Stimulated activated CD4-positive, alpha-beta T cell treated with anti-CD3 and anti-CD28 coated beads, Interleukin-1b, Interleukin-23, amount 100 ng/mL, for 4 hours (primary cell): ENCODE measurements around the gene PCED1B.
"Not testable (repeated sequence)": the region's sequence is repeated elsewhere in the genome, so short reads cannot be mapped to it uniquely, and the experiment has no call there.

Source experiments
- DNase-seq, 2 donors: peaks; one replicate each; pipeline ENCODE4 v3.0.0-alpha.2; 2020; ENCODE audit warnings: low read depth in 2 of 2

The PCED1B gene

DNA sequence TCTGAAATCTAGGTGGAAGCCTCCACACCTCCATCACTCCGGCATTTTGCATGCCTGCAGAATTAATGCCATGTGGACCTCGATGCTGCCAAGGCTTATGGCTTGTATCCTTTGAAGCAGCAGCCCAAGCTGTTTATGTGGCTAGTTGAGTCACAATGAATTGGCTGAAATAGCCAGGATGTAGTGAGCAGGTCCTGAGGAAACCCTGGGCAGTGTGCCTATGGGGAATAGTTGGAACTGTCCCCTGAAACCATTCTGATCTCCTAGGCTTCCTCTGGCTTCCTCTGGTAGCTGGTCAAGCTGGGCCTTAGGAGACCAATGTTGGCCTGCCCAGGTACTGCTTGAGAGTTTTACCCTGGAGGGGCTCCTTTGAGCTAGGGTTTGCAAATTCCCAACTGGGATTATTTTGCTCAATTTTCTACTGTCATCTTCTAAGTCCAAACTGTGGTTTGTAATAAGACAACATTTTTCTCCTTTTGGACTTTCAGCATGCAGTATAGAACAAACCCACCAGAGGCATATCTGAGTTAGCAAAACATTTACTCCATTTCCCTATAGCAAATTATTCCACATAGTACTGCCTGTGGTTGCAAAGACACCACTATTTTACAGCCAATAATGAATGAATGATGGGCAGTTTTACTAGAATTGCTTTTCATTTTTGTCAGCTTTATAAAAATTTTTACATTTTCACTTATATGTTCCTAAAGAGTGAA, 85.5 kb downstream of the PCED1B start:
- no peak for DNase-seq

- DNase-seq: no peak
Measured at GRCh38 chr12:47165934-47166333, 86.5 kb downstream of the PCED1B start.

GRCh38 chr12:47166365-47166764, 86.9 kb downstream of the PCED1B start:
- DNase-seq: no peak

- not testable (repeated sequence) for DNase-seq
Measured at GRCh38 chr12:47170281-47170680, 90.9 kb downstream of the PCED1B start.

DNA sequence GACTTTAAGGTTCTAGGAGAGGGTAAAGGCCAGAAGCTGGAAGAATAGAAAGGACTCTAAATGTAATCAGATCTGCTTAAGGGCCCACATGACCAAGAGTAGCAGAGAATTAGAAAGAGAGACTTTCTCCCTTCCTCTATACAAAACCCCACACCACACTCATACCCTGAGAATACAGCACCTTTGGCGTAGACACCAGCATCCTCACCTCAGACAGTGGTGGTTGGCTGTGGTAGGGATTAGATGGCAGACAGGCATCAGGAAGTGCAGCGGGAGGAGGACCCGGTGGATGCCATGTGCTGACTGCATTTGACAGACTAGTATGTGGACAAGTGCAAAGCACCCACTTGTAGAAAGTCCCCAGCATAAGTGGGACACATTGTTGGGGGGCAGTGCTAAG, 98.6 kb downstream of the PCED1B start:
- no peak for DNase-seq

- DNase-seq: not testable (repeated sequence)
Measured at GRCh38 chr12:47182164-47182938, 102.9 kb downstream of the PCED1B start.

DNA sequence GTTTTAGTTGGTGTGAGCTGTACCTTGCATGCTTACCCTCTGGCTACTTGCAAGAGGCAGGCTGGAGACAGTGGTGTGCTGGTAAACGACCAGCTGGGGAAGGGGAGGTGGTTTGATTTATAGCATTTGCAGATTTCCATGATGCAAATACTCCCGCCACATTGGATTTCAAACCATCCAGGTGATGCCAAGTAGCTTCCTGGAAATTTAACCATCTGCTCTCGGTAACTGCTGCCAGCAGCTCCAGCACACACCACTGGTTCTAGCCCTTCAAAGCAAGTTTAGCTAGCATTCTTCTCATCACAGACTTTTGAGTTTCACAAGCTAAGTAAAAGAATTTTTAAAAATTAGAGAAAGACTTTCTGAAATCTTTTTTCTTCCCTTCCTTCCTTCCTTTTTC, 104.8 kb downstream of the PCED1B start:
- no peak for DNase-seq

DNA sequence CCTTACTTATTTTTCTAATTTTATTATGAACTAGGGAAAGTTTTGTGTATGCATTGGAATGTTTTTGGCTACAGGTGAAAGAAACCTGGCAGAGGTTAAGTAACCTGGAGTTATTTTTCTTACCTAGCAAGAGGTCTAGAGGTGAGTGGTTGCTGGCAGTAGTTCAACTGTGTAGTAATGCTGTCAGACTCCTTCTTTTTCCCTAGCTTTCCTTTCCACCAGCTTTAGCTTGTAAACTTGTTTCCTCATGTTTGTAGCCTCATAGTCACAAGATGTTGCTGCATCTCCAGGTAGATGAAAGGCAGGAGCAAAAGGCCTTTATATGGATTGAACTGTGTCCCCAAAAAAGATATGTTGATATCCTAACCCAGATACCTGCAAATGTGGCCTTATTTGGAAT, 105.4 kb downstream of the PCED1B start:
- no peak for DNase-seq

GRCh38 chr12:47186246-47186645, 106.8 kb downstream of the PCED1B start:
- no peak for DNase-seq

- DNase-seq: no peak
Measured at GRCh38 chr12:47188576-47189441, 109.4 kb downstream of the PCED1B start.

DNA sequence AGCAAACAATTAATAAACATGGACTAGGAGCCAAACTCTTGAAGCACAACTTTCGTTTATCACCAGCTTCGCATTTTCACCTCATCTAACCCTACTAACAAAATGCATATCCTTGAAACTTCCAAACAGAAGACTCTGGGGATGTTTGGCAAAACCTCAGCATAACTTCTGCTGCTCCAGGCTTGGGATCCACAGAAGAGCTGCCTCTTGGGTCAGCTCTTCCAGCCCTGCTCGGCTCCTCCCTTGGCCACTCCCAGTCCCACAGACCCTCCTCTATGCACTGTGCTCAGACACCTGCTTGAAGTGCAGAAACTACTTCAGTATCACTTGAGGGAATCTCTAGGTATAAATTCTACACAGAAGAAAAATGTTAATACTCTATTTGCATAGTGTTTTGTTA, 110.3 kb downstream of the PCED1B start:
- no peak for DNase-seq

- DNase-seq: no peak
Measured at GRCh38 chr12:47190271-47190750, 110.9 kb downstream of the PCED1B start.

- DNase-seq: no peak
Measured at GRCh38 chr12:47190905-47191304, 111.5 kb downstream of the PCED1B start.

- no peak for DNase-seq
Measured at GRCh38 chr12:47192051-47192450, 112.6 kb downstream of the PCED1B start.

DNA sequence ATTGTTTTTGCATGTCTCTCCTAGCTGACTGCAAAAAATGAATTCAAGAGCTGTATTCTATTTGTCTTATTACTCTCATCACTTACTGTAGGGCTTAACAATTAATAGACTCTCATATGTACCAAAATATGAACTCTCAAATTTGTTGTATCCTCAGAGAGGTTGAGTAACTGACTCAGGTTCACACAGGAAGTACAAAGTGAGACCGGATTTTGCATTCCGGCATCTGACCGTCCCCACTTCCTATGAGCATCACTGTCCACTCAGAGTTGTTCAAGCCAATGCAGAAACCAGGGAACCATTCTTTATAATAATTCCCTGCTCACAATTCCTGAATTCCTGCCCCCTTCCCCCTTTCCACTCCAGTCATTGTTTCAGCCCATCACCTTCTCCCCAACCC, 113.6 kb downstream of the PCED1B start:
- no peak for DNase-seq

DNA sequence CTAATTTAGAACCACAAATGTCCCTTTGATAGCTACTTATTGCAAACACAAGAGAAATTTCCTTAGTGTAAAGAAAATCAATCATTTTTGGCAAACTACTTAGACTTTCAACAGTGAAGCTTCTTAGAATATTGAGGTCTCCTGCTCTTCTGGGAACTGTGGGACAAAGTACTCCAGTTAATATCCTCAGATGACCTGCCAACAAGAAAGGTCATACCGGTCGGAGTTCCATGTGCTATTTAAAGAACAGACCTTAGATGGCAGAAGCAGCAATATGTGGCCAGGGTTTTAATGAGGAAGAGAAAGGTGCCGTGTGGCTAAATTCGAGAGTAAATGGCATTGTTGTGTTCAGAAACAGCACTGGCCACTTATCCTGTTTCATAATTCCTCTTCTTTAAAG, 115.1 kb downstream of the PCED1B start:
- DNase-seq: no peak

DNA sequence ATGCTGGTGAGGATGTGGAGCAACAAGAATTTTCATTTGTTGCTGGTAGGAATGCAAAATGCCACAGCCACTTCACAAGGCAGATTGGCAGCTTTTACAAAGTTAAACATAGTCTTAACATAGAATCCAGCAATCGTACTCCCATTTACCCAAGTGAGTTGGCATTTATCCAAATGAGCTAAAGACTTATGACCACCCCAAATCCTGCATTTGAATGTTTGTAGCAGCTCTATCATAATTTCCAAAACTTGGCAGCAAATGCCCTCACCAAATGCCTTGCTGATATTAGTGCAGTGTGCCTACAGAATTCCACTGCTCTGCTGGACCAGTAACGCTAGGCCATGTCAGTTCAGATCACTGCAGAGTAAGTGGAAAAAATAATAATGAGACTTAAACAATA, 121.0 kb downstream of the PCED1B start:
- no peak for DNase-seq

- DNase-seq: not testable (repeated sequence)
Measured at GRCh38 chr12:47201190-47201589, 121.8 kb downstream of the PCED1B start.

DNA sequence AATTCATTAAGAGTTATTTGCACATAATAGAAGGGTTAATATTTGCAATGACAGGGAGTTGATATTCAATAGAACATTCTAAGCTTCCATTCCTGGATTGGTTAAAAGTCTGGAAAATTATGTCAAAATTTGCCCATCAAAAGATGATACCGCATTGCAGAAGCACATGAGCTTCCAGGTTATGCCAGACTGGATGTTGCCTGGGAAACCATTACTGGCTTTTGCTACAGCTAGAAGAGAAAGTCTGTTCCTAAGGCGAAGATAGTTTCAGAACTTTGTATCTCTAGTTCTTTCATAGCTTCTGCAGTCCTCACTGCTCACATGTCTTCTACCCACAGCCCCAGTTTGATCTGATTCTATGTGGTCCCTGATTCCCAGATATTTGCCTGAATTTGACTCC, 122.8 kb downstream of the PCED1B start:
- no peak for DNase-seq

DNA sequence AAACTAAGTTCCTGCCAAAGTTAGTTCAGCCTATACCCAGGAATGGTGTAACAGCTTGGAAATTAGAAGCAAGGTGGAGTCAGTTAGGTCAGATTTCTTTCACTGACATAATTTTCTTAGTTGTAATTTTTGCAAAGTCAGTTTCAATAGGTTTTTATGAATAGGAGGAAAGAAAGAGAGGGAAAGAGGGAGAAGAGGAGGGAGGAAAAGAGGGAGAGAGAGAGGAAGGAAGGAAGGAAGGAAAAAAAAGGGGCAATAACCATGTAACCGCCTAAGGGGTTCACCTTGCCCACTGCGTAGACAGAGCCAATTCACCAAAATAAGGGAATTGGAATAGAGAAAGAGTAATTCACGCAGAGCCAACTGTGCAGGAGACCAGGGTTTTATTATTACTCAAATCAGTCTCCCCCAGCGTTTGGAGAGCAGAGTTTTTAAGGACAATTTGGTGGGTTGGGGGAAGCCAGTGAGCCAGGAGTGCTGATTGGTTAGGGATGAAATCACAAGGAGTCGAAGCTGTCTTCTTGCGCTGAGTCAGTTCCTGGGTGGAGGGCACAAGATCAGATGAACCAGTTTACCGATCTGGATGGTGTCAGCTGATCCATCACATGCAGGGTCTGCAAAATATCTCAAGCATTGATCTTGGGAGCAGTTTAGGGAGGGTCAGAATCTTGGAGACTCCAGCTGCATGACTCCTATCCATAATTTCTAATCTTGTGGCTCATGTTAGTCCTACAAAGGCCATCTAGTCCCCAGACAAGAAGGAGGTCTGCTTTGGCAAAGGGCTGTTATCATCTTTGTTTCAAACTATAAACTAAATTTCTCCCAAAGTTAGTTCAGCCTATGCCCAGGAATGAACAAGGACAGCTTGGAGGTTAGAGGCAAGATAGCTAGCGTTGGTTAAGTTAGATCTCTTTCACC, 126.4 kb downstream of the PCED1B start:
- no peak for DNase-seq
